HUES6 (cell line): ENCODE data around the gene ORC3.

ENCODE experiments used
- H3K27ac ChIP-seq: 2 replicates; pipeline ENCODE4 v1.7.0; 2013; ENCODE audit warnings: low read depth, mild to moderate bottlenecking, low read length, inconsistent platforms
- H3K27me3 ChIP-seq: 2 replicates; pipeline ENCODE4 v1.6.1; 2013; ENCODE audit warnings: low read length; ENCODE audit not compliant: control insufficient read depth, insufficient read depth
- H3K36me3 ChIP-seq: 2 replicates; pipeline ENCODE4 v1.6.1; 2013; ENCODE audit warnings: low read length; ENCODE audit not compliant: control insufficient read depth, insufficient read depth
- H3K4me1 ChIP-seq: 2 replicates; pipeline ENCODE4 v1.6.1; 2013; ENCODE audit warnings: low read length; ENCODE audit not compliant: control insufficient read depth, insufficient read depth
- H3K4me3 ChIP-seq: 2 replicates; pipeline ENCODE4 v1.5.1; 2013; ENCODE audit warnings: low read depth, low read length
- H3K9ac ChIP-seq: one replicate; pipeline ENCODE4 v1.6.1; 2013; ENCODE audit warnings: mild to moderate bottlenecking, low read length
- H3K9me3 ChIP-seq: 2 replicates; pipeline ENCODE4 v1.6.1; 2013; ENCODE audit warnings: low read depth, low read length; ENCODE audit not compliant: control insufficient read depth, insufficient read depth

The ORC3 gene

DNA sequence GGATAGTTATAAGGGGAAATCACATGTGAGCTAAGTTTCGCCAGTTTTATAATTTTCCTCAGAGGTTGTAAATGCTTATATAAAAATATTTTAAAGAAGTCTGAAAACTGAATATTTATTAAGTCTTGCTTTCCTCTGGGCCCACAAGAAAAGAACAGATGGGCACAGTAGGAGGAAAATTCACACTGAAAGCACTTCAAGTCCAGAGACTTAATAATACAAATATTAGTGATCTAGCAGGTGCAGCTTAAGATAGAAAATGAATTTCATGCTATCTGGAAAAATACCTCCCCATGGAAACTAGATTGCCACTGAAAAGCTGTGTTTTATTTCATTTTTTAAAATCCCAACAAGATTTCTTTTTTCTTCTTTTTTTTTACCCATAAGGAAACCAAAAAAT lies 47.2 kb downstream of the ORC3 start:
- H3K27ac ChIP-seq: no peak overlapping the region
- no peak overlapping the region for H3K9ac ChIP-seq
- H3K4me3 ChIP-seq: no peak overlapping the region
- H3K4me1 ChIP-seq: no peaks in the 10 kb centered on the region
- no peaks in the 10 kb centered on the region for H3K27me3 ChIP-seq
- H3K36me3 ChIP-seq: peaks cover 63% of the 10 kb centered on the region
- H3K9me3 ChIP-seq: no peaks in the 10 kb centered on the region

DNA sequence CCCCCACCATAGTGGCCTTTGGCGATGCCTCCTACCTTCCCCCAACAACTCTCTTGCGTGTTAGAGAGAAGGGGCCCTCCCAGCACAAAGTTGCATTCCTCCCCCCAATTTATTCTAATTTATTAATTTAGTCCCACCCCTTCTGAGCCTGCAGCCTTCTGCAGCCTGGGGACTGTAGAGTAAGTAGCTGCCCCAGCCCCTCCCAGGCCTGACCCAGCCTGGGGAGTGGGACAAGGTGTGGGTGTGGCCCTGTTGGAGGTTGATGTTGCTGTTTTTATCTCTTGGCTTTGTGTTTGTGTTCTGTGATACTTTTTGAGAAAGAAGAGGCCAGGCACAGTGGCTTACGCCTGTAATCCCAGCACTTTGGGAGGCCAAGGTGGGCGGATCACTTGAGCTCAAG lies 49.4 kb downstream of the ORC3 start:
- H3K4me1 ChIP-seq: no peaks in the 10 kb centered on the region; the same call in 1 of the 2 replicates
- no peaks in the 10 kb centered on the region for H3K9me3 ChIP-seq
- no peaks in the 10 kb centered on the region for H3K27me3 ChIP-seq
- H3K9ac ChIP-seq: no peak overlapping the region
- peaks cover 45% of the 10 kb centered on the region for H3K36me3 ChIP-seq
- no peak overlapping the region for H3K27ac ChIP-seq
- H3K4me3 ChIP-seq: no peak overlapping the region

DNA sequence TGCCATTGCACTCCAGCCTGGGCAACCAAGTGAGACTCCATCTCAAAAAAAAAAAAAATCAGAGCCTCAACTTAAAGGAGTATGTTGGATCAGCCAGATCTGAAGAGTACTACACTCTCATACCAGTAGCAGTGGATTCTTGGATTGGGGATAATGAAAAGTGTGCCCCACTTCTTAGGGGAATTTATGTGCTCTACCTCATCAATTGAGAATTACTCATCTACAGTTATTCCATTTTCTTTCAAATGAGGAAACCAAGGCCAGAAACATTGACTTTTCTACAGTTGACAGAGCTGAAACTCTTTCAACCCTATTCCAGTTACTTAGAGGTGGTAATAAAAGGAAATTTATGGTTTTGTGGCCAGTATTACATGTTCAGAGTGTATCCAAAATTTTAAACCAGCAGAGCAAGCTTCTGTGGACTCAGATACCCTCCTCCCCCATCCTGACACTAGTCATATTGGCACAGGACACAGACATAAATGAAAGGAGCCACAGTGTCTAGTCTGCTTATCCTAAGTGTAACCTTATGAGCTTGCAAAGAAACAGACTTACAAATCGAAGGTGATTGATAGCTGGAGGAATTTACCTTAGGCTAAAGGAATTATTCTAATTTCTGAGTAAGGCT lies 51.2 kb downstream of the ORC3 start:
- no peak overlapping the region for H3K9ac ChIP-seq
- H3K4me1 ChIP-seq: no peaks in the 10 kb centered on the region; the same call in 1 of the 2 replicates
- peaks cover 35% of the 10 kb centered on the region for H3K36me3 ChIP-seq
- H3K27me3 ChIP-seq: no peaks in the 10 kb centered on the region
- no peak overlapping the region for H3K4me3 ChIP-seq
- H3K27ac ChIP-seq: no peak overlapping the region
- no peaks in the 10 kb centered on the region for H3K9me3 ChIP-seq

DNA sequence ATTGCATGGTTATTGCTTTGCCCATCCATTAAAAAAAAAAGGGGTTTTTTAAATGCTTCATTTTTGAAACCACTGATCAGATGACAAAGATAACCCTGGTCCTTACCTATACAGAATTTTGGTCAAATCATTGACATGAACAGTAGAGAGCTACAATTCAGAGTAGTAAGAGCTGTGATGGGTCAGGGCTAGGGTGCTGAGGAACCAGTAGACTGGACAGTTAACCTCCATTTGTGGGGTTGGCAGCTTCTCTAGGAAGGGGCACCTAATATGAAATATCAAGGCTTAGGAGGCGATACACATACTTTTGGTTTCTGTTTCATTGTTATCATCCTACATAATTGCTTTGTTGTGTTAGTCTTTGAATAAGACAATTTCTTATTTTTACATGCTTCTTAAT lies 55.1 kb downstream of the ORC3 start:
- Histone ChIP-seq H3K9me3 (no peaks in the 10 kb centered on the region), H3K4me1 (no peaks in the 10 kb centered on the region; the same call in 1 of the 2 replicates), H3K36me3 (peaks cover 18% of the 10 kb centered on the region), H3K27me3 (no peaks in the 10 kb centered on the region), H3K27ac (no peak overlapping the region), H3K9ac (no peak overlapping the region), H3K4me3 (no peak overlapping the region)

DNA sequence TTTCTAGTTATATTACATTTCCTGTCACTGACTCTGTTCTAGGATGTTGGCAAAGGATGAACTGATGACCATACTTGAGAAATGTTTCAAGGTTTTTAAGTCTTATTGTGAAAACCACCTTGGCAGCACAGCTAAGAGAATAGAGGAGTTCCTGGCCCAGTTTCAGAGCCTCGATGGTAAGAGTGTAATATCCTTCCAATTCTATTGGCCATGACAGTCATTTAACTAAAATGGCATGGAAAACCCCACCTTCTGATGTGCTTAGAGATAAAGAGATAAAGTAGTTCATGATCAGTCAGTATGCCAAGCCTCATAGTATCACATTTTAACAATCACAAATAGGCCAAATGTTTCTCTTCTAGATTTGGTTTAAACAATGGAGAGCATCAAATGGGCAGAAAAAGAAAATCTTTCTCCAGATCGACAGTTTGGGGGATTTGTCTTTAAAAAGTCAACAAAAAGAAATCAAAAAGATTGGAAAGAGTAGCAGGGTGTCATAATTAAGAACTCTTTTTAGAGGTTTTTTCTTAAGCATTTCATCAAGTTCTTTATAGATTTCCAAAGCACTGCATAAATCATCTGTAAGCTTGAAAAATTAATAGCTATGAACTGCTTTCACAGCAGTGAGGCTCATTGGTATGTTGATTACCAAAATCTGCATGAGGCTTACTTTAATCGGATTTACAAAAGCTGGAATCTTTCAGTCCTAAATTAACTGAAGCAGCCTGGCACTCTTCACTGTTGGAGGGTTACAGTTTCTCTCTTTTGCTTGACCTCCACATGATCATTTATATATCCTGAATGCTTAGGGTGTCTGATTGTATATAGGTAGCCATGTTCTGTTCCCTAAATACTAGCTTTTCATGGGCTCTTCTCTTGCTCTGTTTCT lies 63.4 kb downstream of the ORC3 start:
- Histone ChIP-seq H3K27me3 (no peaks in the 10 kb centered on the region), H3K36me3 (peaks cover 38% of the 10 kb centered on the region), H3K4me3 (no peak overlapping the region), H3K4me1 (peaks cover 22% of the 10 kb centered on the region), H3K9me3 (no peaks in the 10 kb centered on the region), H3K27ac (peak overlapping the region; percentile 75), H3K9ac (no peak overlapping the region)

DNA sequence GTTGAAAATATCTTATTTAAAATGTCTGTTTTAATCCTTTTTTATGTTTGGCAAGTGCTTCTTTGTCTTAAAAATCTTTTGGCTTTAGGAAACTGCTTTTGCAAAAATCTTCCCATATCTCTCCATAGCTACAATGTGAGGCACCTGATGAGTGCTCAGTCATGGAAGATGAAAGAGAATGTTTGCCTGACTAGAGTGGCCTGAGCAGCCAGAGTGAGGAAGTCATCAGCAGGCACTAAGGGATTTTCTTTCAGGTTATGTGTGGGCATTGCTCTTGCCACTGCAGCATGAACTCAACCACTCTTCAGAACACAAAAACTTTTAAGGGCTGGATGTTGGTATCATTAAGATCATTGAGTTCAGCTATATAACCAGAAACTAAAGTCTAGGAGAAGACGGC lies 64.2 kb downstream of the ORC3 start:
- H3K27me3 ChIP-seq: no peaks in the 10 kb centered on the region
- no peak overlapping the region for H3K9ac ChIP-seq
- no peaks in the 10 kb centered on the region for H3K9me3 ChIP-seq
- H3K4me3 ChIP-seq: no peak overlapping the region
- peak overlapping the region; percentile 75 for H3K27ac ChIP-seq
- H3K36me3 ChIP-seq: peaks cover 36% of the 10 kb centered on the region
- peaks cover 22% of the 10 kb centered on the region for H3K4me1 ChIP-seq

DNA sequence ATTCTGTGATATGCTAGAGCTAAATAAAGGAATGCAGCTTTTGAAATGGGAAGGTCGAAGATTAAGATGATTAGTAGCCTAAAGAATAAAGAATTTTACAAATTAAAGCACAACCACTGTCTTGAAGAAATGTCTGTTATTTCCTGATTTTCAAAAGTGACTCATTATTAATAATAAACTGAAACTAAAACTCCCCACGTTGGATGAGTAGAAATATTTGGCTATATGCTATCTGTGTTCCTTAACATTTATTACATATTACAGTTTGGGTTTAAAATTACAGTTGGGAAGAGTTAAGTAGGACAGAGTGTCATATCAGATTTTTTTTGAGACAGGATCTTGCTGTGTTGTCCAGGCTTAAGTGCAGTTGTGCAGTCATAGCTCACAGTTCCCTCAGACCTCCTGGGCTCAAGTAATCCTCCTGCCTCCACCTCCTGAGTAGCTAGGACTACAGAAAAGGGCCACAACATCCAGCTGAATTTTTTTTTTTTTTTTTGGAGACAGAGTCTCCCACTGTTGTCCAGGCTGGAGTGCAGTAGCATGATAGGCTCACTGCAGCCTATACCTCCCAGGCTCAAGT lies 65.0 kb downstream of the ORC3 start:
- H3K9me3 ChIP-seq: no peaks in the 10 kb centered on the region
- no peak overlapping the region for H3K27ac ChIP-seq
- H3K27me3 ChIP-seq: no peaks in the 10 kb centered on the region
- H3K4me3 ChIP-seq: no peak overlapping the region
- H3K4me1 ChIP-seq: peaks cover 22% of the 10 kb centered on the region
- no peak overlapping the region for H3K9ac ChIP-seq
- H3K36me3 ChIP-seq: peaks cover 44% of the 10 kb centered on the region

DNA sequence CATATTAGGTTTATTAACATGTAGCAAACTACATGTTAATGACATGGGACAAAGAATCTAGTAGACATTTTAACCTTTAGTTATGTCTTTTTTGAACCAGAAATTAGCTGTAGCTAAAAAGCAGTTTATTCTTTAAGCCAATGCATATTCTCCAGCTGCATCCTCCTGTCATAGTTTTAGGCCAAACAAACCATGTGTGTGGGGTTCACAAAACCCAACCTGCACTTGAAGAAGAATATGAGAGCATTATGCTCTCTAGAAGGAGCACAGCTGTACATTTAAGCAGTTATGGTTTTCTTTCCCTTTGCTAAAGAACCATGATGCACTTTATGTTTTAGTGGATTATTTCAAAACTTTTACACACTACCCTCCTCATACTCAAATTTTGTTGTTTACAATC lies 65.9 kb downstream of the ORC3 start:
- peaks cover 22% of the 10 kb centered on the region for H3K4me1 ChIP-seq
- H3K4me3 ChIP-seq: no peak overlapping the region
- H3K9ac ChIP-seq: no peak overlapping the region
- peaks cover 52% of the 10 kb centered on the region for H3K36me3 ChIP-seq
- H3K9me3 ChIP-seq: no peaks in the 10 kb centered on the region
- H3K27ac ChIP-seq: no peak overlapping the region
- no peaks in the 10 kb centered on the region for H3K27me3 ChIP-seq

DNA sequence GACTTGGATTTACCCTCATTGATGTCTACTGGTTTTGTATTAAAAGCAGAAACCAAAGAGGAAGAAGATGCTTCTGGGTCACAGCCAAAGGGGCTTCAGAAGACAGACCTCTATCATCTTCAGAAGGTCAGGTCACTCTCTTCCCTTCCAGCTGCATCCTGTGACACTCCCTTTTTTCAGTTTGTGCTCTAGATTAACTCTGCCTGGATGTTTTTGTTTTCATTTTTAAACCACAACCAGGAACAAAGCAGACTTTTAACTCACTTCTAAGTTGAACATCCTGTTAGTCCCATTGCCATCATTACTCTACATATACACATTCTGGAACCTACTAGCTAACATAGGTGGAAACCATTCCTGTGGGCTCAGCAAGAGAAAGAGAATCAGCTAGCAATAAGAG lies 66.9 kb downstream of the ORC3 start:
- H3K9me3 ChIP-seq: no peaks in the 10 kb centered on the region
- H3K4me3 ChIP-seq: no peak overlapping the region
- peaks cover 61% of the 10 kb centered on the region for H3K36me3 ChIP-seq
- no peak overlapping the region for H3K27ac ChIP-seq
- H3K9ac ChIP-seq: no peak overlapping the region
- H3K27me3 ChIP-seq: no peaks in the 10 kb centered on the region
- H3K4me1 ChIP-seq: peaks cover 22% of the 10 kb centered on the region

DNA sequence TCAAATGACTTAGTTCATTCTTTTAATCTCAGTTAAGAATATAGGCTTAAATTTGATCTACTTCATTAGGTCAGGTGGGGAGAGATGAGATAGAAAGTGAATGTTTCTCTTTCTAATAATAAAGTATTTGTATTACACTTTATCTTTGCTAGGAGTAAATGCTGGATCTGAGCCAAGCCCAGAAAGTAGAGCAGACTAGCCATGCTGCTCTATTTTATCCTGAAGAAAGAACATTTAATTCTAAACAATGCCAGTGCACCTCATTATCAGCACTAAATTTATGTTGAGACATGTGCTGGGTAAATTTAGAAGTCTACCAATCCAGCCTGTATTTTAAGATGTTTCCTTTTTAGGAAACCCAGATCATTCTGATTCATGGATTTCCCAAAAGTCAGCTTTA lies 68.6 kb downstream of the ORC3 start:
- H3K9ac ChIP-seq: no peak overlapping the region
- no peak overlapping the region for H3K27ac ChIP-seq
- no peak overlapping the region for H3K4me3 ChIP-seq
- H3K27me3 ChIP-seq: no peaks in the 10 kb centered on the region
- no peaks in the 10 kb centered on the region for H3K9me3 ChIP-seq
- peaks cover 64% of the 10 kb centered on the region for H3K36me3 ChIP-seq
- H3K4me1 ChIP-seq: peaks cover 9% of the 10 kb centered on the region
